ENCODE data around the gene KDM2B. TPM values are rescaled to one million over a fixed set of nuclear protein-coding genes. Genes with fewer than 3 reads are reported as not detected.
A peak's percentile ranks its signal among the peaks of the same experiment; 100 is the strongest.

Gene KDM2B
- polyA plus RNA-seq, 3 donors: 9.7 to 68.1 (median 9.7) TPM

DNA sequence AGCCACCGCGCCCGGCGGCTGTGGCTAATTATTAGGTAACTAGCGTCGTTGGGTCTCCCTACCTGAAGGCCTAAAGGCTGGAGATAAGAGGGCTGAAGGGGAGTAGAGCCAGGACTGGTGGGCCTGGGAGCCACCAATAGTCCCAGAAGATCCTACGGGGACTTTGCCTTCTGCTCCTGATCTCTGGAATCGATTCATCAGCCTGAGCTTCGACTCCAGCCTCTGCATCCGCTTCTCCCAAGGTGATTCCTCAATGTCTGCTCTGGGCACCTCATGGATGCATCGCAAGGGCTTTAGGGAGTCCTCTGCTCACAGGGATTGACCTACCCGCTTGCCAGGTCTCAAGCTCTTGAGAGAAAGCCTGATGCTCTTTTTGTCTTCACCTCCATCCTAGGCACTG, 14.7 kb upstream of the KDM2B start:
- intact Hi-C loops (cut with micrococcal nuclease): no loop called here
- no peaks in the 10 kb centered on the region for H3K9me3 ChIP-seq (replicated peaks in 1 of 2; ENCODE audit: control insufficient read depth in 1 of 2, insufficient read depth in 1 of 2, low read length in 2 of 2)
- Mint-ChIP-seq H3K4me1 (peaks cover 6% of the 10 kb centered on the region), H3K9me3 (no peaks in the 10 kb centered on the region), H3K4me3 (no peak overlapping the region), H3K27me3 (ENCODE audit: low read depth in 3 of 3) (peaks cover 2 to 8% (median 3%) of the 10 kb centered on the region in 3 donors), H3K27ac (no peak overlapping the region), H3K36me3 (no peaks in the 10 kb centered on the region)
- TF ChIP-seq, protein P1, sequence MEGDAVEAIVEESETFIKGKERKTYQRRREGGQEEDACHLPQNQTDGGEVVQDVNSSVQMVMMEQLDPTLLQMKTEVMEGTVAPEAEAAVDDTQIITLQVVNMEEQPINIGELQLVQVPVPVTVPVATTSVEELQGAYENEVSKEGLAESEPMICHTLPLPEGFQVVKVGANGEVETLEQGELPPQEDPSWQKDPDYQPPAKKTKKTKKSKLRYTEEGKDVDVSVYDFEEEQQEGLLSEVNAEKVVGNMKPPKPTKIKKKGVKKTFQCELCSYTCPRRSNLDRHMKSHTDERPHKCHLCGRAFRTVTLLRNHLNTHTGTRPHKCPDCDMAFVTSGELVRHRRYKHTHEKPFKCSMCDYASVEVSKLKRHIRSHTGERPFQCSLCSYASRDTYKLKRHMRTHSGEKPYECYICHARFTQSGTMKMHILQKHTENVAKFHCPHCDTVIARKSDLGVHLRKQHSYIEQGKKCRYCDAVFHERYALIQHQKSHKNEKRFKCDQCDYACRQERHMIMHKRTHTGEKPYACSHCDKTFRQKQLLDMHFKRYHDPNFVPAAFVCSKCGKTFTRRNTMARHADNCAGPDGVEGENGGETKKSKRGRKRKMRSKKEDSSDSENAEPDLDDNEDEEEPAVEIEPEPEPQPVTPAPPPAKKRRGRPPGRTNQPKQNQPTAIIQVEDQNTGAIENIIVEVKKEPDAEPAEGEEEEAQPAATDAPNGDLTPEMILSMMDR (IDR thresholded peaks at IDR 0.05): no peak
- H3K36me3 ChIP-seq (replicated peaks in 1 of 2; ENCODE audit: control insufficient read depth in 1 of 2, insufficient read depth in 2 of 2, low read length in 2 of 2): no peaks in the 10 kb centered on the region
- H3K9ac ChIP-seq (ENCODE audit: insufficient read depth, low read length, poor library complexity, severe bottlenecking): no peak overlapping the region
- H4K20me1 ChIP-seq (ENCODE audit: insufficient read depth, low read length): no peaks in the 10 kb centered on the region
- H3K79me2 ChIP-seq (ENCODE audit: insufficient read depth, low read length): no peaks in the 10 kb centered on the region
- H2AFZ ChIP-seq (ENCODE audit: insufficient read depth, low read depth, low read length, poor library complexity, severe bottlenecking): no peak overlapping the region
- DNase-seq: no peak
- peaks cover 5% of the 10 kb centered on the region in 2 donors for H3K4me1 ChIP-seq (ENCODE audit: control insufficient read depth in 1 of 2, insufficient read depth in 2 of 2, low read length in 2 of 2)
- no peaks in the 10 kb centered on the region for H3K27me3 ChIP-seq (ENCODE audit: control insufficient read depth in 2 of 2, insufficient read depth in 2 of 2, low read length in 2 of 2)
- WGBS (ENCODE audit: insufficient coverage): 97% methylated on average over 9 of the region's 12 CpGs
- no peak overlapping the region for H3K4me2 ChIP-seq (replicated peaks; ENCODE audit: extremely low read depth, low read length, poor library complexity, severe bottlenecking)
- H3K27ac ChIP-seq (ENCODE audit: low read depth in 1 of 2, low read length in 2 of 2): no peak overlapping the region
- no peak overlapping the region for H3K4me3 ChIP-seq (replicated peaks in 1 of 3; ENCODE audit: low read depth in 2 of 3, low read length in 3 of 3)

- Histone ChIP-seq H3K79me2 (ENCODE audit: insufficient read depth, low read length) (no peaks in the 10 kb centered on the region), H2AFZ (ENCODE audit: insufficient read depth, low read depth, low read length, poor library complexity, severe bottlenecking) (no peak overlapping the region), H3K27me3 (ENCODE audit: control insufficient read depth in 2 of 2, insufficient read depth in 2 of 2, low read length in 2 of 2) (no peaks in the 10 kb centered on the region), H3K9ac (ENCODE audit: insufficient read depth, low read length, poor library complexity, severe bottlenecking) (no peak overlapping the region), H3K27ac (ENCODE audit: low read depth in 1 of 2, low read length in 2 of 2) (no peak overlapping the region), H3K4me3 (replicated peaks in 1 of 3; ENCODE audit: low read depth in 2 of 3, low read length in 3 of 3) (no peak overlapping the region), H3K9me3 (replicated peaks in 1 of 2; ENCODE audit: control insufficient read depth in 1 of 2, insufficient read depth in 1 of 2, low read length in 2 of 2) (no peaks in the 10 kb centered on the region), H4K20me1 (ENCODE audit: insufficient read depth, low read length) (no peaks in the 10 kb centered on the region), H3K4me2 (replicated peaks; ENCODE audit: extremely low read depth, low read length, poor library complexity, severe bottlenecking) (no peak overlapping the region), H3K4me1 (ENCODE audit: control insufficient read depth in 1 of 2, insufficient read depth in 2 of 2, low read length in 2 of 2) (peaks cover 13% of the 10 kb centered on the region in 2 donors), H3K36me3 (replicated peaks in 1 of 2; ENCODE audit: control insufficient read depth in 1 of 2, insufficient read depth in 2 of 2, low read length in 2 of 2) (no peaks in the 10 kb centered on the region)
- H3K27me3 Mint-ChIP-seq (ENCODE audit: low read depth in 3 of 3): peaks cover 1 to 8% (median 2%) of the 10 kb centered on the region in 3 donors
- H3K4me3 Mint-ChIP-seq: no peak overlapping the region
- H3K4me1 Mint-ChIP-seq: peaks cover 16% of the 10 kb centered on the region
- intact Hi-C loops (cut with micrococcal nuclease): no loop called here
- DNase-seq: no peak
- peak overlapping the region in 1 of 7 donors; percentile 21 for H3K27ac Mint-ChIP-seq
- H3K9me3 Mint-ChIP-seq: no peaks in the 10 kb centered on the region
- H3K36me3 Mint-ChIP-seq: no peaks in the 10 kb centered on the region
- WGBS (ENCODE audit: insufficient coverage): 90% methylated on average over 4 of the region's 4 CpGs
- TF ChIP-seq, protein P1 (IDR thresholded peaks at IDR 0.05): no peak
Observed at GRCh38 chr12:121592320-121592719, 11.5 kb upstream of the KDM2B start.

Measured in CD14-positive monocyte (primary cell).